Thymus (tissue), 11 donors: ENCODE measurements around the gene TNNT3. TPM values are rescaled to one million over a fixed set of nuclear protein-coding genes. Genes with fewer than 3 reads are reported as not detected.
"Not testable (repeated sequence)": the region's sequence is repeated elsewhere in the genome, so short reads cannot be mapped to it uniquely, and the experiment has no call there.

Experiments used
- DNase-seq, 9 donors: peaks; one replicate each; pipeline ENCODE4 v3.0.0-alpha.2; 2013; ENCODE audit warnings: low spot score in 9 of 9, low read depth in 6 of 9, missing footprints in 1 of 9
- H3K27ac ChIP-seq, 2 donors: one replicate each; pipeline ENCODE4 v1.5.1; 2013; ENCODE audit warnings: control low read depth in 1 of 2, low read depth in 1 of 2, low read length in 1 of 2, mild to moderate bottlenecking in 1 of 2, moderate library complexity in 1 of 2
- H3K27me3 ChIP-seq, 2 donors: one replicate each; pipeline ENCODE4 v1.5.1; 2013; ENCODE audit warnings: low read length in 1 of 2; ENCODE audit not compliant: control insufficient read depth in 2 of 2, insufficient read depth in 1 of 2
- H3K36me3 ChIP-seq, 2 donors: one replicate each; pipeline ENCODE4 v1.5.1; 2013; ENCODE audit warnings: low read length in 1 of 2, mild to moderate bottlenecking in 1 of 2, moderate library complexity in 1 of 2; ENCODE audit not compliant: control insufficient read depth in 2 of 2, insufficient read depth in 2 of 2
- H3K4me1 ChIP-seq, 2 donors: one replicate each; pipeline ENCODE4 v1.5.1; 2013; ENCODE audit warnings: low read length in 2 of 2; ENCODE audit not compliant: control insufficient read depth in 2 of 2, insufficient read depth in 2 of 2
- H3K4me3 ChIP-seq, 2 donors: one replicate each; pipeline ENCODE4 v1.5.1; 2013; ENCODE audit warnings: low read length in 2 of 2, control low read depth in 1 of 2, mild to moderate bottlenecking in 1 of 2
- H3K9me3 ChIP-seq, 2 donors: one replicate each; pipeline ENCODE4 v1.5.1; 2013; ENCODE audit warnings: low read length in 1 of 2, mild to moderate bottlenecking in 1 of 2; ENCODE audit not compliant: control insufficient read depth in 2 of 2, insufficient read depth in 1 of 2
- WGBS: extraction: QIAGEN DNeasy Blood & Tissue Kit; methylation state at CpG from one replicate; pipeline ENCODE4 v1.1.7; 2013; 5-methylcytosine and 5-hydroxymethylcytosine counted together
- polyA plus RNA-seq: library from polyadenylated mRNA; stranded (reverse); fragments of 200-250 nt; gene quantifications from one replicate; pipeline ENCODE4 v1.2.3, GENCODE V29; 2013
- total RNA-seq: library from RNA; stranded (reverse); fragments of 120-200 nt; gene quantifications from one replicate; pipeline ENCODE4 v1.2.4, GENCODE V29; 2013
- donor health status: healthy.

Gene TNNT3
- total and polyA plus RNA-seq, 2 donors, result 15.8 to 44.9 TPM

GRCh38 chr11:1936072-1936780, 16.7 kb downstream of the TNNT3 start:
- 97% methylated on average over 34 of the region's 34 CpGs for WGBS
- Histone ChIP-seq H3K36me3 (no peaks in the 10 kb centered on the region), H3K4me1 (peaks cover 0 to 22% of the 10 kb centered on the region in 2 donors), H3K9me3 (no peaks in the 10 kb centered on the region), H3K27ac (no peak overlapping the region), H3K27me3 (no peaks in the 10 kb centered on the region), H3K4me3 (no peak overlapping the region)
- DNase-seq, result no peak

- Histone ChIP-seq H3K36me3 (no peaks in the 10 kb centered on the region), H3K4me1 (peaks cover 0 to 17% of the 10 kb centered on the region in 2 donors), H3K4me3 (no peak overlapping the region), H3K27ac (no peak overlapping the region), H3K9me3 (no peaks in the 10 kb centered on the region), H3K27me3 (no peaks in the 10 kb centered on the region)
- DNase-seq, result no peak
- WGBS, result 98% methylated on average over 34 of the region's 34 CpGs
These were observed 17.5 kb downstream of the TNNT3 start for GRCh38 chr11:1936781-1937615.

DNA sequence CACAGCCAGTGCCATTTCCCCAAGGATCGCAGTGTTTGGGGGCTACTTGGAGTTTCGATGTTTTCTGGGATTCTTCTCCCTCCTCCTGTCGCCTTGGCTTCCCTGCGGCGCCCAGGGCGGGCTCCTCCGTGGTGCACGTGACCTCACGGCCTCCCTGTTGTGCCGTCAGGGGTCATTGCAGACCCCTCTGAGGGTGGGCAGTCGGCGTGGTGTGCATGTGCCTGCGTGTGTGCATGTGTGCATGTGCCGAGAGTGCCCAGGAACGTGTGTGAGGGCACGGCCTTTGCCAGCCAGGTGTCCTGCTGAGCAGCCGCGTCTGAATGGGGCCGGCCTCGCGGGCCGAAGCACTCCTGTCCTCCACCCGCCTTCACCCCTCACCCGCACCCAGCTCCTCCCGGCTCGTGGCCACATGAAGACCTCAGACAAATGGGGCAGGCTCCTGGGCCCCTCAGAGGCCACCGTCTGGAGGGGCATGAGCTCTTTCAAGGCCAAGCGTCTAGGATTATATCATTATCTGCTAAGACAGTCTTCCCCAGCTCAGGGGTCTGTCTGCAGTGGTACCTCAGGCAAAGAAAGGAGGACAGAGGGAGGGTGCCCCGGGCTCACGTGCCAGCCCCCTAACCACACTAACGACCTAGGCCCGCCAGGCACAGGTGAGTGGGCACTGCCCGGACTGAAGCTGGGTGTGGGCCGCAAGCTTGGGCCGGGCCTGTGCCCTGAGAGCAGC, 18.3 kb downstream of the TNNT3 start:
- H3K27ac ChIP-seq, result no peak overlapping the region
- no peak overlapping the region for H3K4me3 ChIP-seq
- WGBS, result 93% methylated on average over 35 of the region's 35 CpGs
- no peaks in the 10 kb centered on the region for H3K36me3 ChIP-seq
- H3K27me3 ChIP-seq, result no peaks in the 10 kb centered on the region
- no peak for DNase-seq
- H3K9me3 ChIP-seq, result no peaks in the 10 kb centered on the region
- peaks cover 0 to 21% of the 10 kb centered on the region in 2 donors for H3K4me1 ChIP-seq

DNA sequence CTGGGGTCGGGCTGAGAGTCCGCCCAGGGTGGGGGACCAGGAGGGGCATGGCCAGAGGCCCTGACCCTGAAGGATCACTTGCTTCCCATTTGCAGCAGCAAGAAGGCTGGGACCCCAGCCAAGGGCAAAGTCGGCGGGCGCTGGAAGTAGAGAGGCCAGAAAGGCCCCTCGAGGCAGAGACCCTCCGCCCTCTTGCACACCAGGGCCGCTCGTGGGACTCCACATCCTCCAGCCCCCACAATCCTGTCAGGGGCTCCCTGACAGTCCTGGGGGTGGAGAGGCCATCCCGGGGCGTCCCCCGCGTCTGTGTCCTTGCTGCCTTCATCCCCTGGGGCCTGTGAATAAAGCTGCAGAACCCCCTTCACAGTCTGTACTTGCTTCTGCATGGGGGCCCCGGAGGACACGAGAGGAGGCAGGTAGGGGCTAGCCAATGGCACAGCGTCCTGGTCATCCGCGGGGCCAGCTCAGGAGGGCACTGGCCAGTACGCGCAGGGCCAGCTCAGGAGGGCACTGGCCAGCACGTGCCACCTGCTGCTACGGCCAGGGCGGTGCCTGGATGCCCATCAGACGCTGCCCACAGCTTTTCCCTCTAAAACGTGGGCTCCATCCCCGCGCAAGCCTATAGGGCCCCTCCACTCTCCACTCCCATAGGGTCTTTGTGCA, 19.0 kb downstream of the TNNT3 start:
- H3K36me3 ChIP-seq, result no peaks in the 10 kb centered on the region
- H3K9me3 ChIP-seq, result no peaks in the 10 kb centered on the region
- H3K27me3 ChIP-seq, result no peaks in the 10 kb centered on the region
- no peak overlapping the region for H3K4me3 ChIP-seq
- DNase-seq, result no peak
- peak overlapping the region in 1 of 2 donors; percentile 4 for H3K27ac ChIP-seq
- 95% methylated on average over 27 of the region's 27 CpGs for WGBS
- H3K4me1 ChIP-seq, result peaks cover 0 to 21% of the 10 kb centered on the region in 2 donors

- Histone ChIP-seq H3K4me1 (peaks cover 0 to 21% of the 10 kb centered on the region in 2 donors), H3K27ac (peak overlapping the region; percentile 4 to 62), H3K4me3 (no peak overlapping the region), H3K36me3 (no peaks in the 10 kb centered on the region), H3K9me3 (no peaks in the 10 kb centered on the region), H3K27me3 (no peaks in the 10 kb centered on the region)
- peak in 1 of 9 donors; percentile 40 for DNase-seq
- 21% methylated on average over 23 of the region's 23 CpGs for WGBS
These were observed 19.6 kb downstream of the TNNT3 start for GRCh38 chr11:1939006-1939625.

DNA sequence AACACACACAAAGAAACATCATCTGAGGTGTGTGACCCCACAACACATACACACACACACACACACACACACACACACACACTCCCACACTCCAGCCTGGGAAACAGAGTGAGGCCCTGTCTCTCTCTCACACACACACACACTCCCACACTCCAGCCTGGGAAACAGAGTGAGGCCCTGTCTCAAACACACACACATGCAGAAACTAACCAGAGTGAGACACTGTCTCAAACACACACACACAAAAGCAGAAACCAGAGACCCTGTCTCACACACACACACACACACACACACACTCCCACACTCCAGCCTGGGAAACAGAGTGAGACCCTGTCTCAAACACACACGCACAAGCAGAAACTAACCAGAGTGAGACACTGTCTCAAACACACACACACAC, 20.3 kb downstream of the TNNT3 start:
- 97% methylated on average over 1 of the region's 1 CpG for WGBS
- not testable (repeated sequence) for H3K9me3 ChIP-seq, H3K27ac ChIP-seq, DNase-seq, H3K36me3 ChIP-seq, H3K4me3 ChIP-seq, H3K27me3 ChIP-seq
- H3K4me1 ChIP-seq, result peaks cover 0 to 21% of the 10 kb centered on the region in 2 donors

- H3K27me3 ChIP-seq, result no peaks in the 10 kb centered on the region
- H3K27ac ChIP-seq, result no peak overlapping the region
- no peaks in the 10 kb centered on the region for H3K36me3 ChIP-seq
- DNase-seq, result no peak
- peaks cover 0 to 21% of the 10 kb centered on the region in 2 donors for H3K4me1 ChIP-seq
- H3K4me3 ChIP-seq, result no peak overlapping the region
- no peaks in the 10 kb centered on the region for H3K9me3 ChIP-seq
- 96% methylated on average over 10 of the region's 10 CpGs for WGBS
These were observed 23.2 kb downstream of the TNNT3 start for GRCh38 chr11:1942558-1943260.

DNA sequence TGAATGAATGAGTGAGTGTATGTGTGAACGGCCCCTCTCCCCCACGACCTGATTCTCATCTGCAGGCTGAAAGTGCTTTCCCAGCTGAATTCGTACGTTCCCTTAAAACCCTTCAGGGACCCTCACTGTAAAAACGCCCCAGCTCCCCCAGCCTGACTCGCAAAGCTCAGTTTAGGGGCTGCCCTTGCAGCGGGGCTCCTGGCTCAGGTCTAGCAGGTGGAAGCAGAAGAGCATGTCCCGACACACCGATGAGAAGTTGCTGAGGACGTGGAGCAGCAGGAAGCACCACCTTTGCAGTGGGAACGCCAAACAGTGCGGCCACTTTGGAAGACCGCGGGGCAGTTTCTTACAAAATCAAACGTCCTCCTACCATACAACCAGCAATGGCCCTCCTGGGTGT, 24.1 kb downstream of the TNNT3 start:
- no peak overlapping the region for H3K27ac ChIP-seq
- H3K4me1 ChIP-seq, result peaks cover 0 to 20% of the 10 kb centered on the region in 2 donors
- 94% methylated on average over 15 of the region's 15 CpGs for WGBS
- H3K9me3 ChIP-seq, result no peaks in the 10 kb centered on the region
- H3K4me3 ChIP-seq, result no peak overlapping the region
- no peak for DNase-seq
- H3K27me3 ChIP-seq, result no peaks in the 10 kb centered on the region
- no peaks in the 10 kb centered on the region for H3K36me3 ChIP-seq
